ENCODE results near the gene CEBPE. TPM values are rescaled to one million over a fixed set of nuclear protein-coding genes. Genes with fewer than 3 reads are reported as not detected.

Gene CEBPE
- total RNA-seq, 1 experiment from 2014 or later = not detected

- Histone ChIP-seq H2AFZ (ENCODE audit: low read depth, low read length, poor library complexity, severe bottlenecking) (no peak within 1 kb of the TSS), H3K4me3 (replicated peaks in 1 of 2; ENCODE audit: low read depth in 1 of 2, low read length in 2 of 2) (peak within 1 kb of the TSS; percentile 90 to 96), H3K9me3 (ENCODE audit: control insufficient read depth in 1 of 2, insufficient read depth in 1 of 2, low read depth in 1 of 2, low read length in 2 of 2) (no peaks in the 10 kb centered on the region), H3K4me1 (ENCODE audit: control insufficient read depth in 1 of 2, insufficient read depth in 2 of 2, low read length in 2 of 2) (peaks cover 6 to 12% of the 10 kb centered on the region in 2 experiments; a peak in 2 of 4 replicates), H3K79me2 (ENCODE audit: insufficient read depth, low read length) (peaks cover 78% of the 10 kb centered on the region), H4K20me1 (ENCODE audit: insufficient read depth) (peaks cover 6% of the 10 kb centered on the region; the same call in 1 of the 2 replicates), H3K4me2 (ENCODE audit: low read length) (peak within 1 kb of the TSS; percentile 95), H3K27me3 (ENCODE audit: insufficient read depth, low read length) (no peaks in the 10 kb centered on the region), H3K27ac (ENCODE audit: low read depth, low read length) (peak within 1 kb of the TSS; percentile 87), H3K9me2 (ENCODE audit: insufficient read depth) (no peaks in the 10 kb centered on the region), H3K36me3 (ENCODE audit: control insufficient read depth in 1 of 2, insufficient read depth in 2 of 2, low read length in 2 of 2) (peaks cover 29 to 33% of the 10 kb centered on the region in 2 experiments), H3K9ac (ENCODE audit: low read length) (peak within 1 kb of the TSS; percentile 94)
- ChIA-PET RAD21 (ENCODE audit: low non-redundant PET in 1 of 2, low total read pairs in 2 of 2, uncharacterized antibody in 2 of 2, unreplicated experiment in 2 of 2) (interaction anchor here (0.7 to 1.6 kb wide), 5 partner anchors 24 to 27 kb away, joined by 3 to 5 read pairs (median 3); no protein-coding TSS in a partner anchor), CTCF (interaction anchor here (0.7 to 3.0 kb wide), 16 partner anchors 9 to 206 kb away, joined by 3 to 64 read pairs (median 6); partner anchors contain the start of genes CDH24 and PRMT5), POLR2A (interaction anchor here (0.6 to 2.2 kb wide), 26 partner anchors 8 to 1271 kb away, joined by 3 to 35 read pairs (median 5); partner anchors contain the start of genes AJUBA, BCL2L2 and HOMEZ)
- TF ChIP-seq EGR1 (IDR thresholded peaks at IDR 0.05; ENCODE audit: low read depth) (peak; percentile 95), EZH2 (IDR thresholded peaks at IDR 0.05) (no peak), CEBPB (IDR thresholded peaks at IDR 0.05; ENCODE audit: low read depth) (no peak), POLR2A (IDR thresholded peaks at IDR 0.05; ENCODE audit: borderline replicate concordance, extremely low read depth, insufficient read depth, insufficient read length) (peak; percentile 67), EZH2phosphoT487 (IDR thresholded peaks at IDR 0.05; ENCODE audit: borderline replicate concordance) (no peak), JUND (IDR thresholded peaks at IDR 0.05) (0 out of 2 replicates have a peak, but pooled peaks have one; percentile 13), MAX (IDR thresholded peaks at IDR 0.05) (peak; percentile 55), POLR2AphosphoS5 (IDR thresholded peaks at IDR 0.05; ENCODE audit: low read depth, low read length) (peak; percentile 80), CBX3 (IDR thresholded peaks at IDR 0.05; ENCODE audit: low read depth) (no peak), SRF (IDR thresholded peaks at IDR 0.05; ENCODE audit: low read depth) (peak; percentile 92), ELF1 (IDR thresholded peaks at IDR 0.05; ENCODE audit: borderline replicate concordance, low read depth) (peak; percentile 75), CTCF (IDR thresholded peaks at IDR 0.05 in 2 of 3, conservative IDR thresholded peaks at IDR 0.05 in 1 of 3; ENCODE audit: borderline replicate concordance in 1 of 3, insufficient read depth in 1 of 3, low read depth in 2 of 3, low read length in 2 of 3) (no peak), YY1 (IDR thresholded peaks at IDR 0.05; ENCODE audit: extremely low read depth, insufficient replicate concordance, low read depth, low read length) (no peak)
- DNase-seq (ENCODE audit: low read depth, low spot score) = peak; percentile 99
- BruUV-seq (replicated peaks) = TSS peak; percentile 78
- peak; percentile 88 for ATAC-seq
- intact Hi-C loops (cut with micrococcal nuclease) = loop anchor here (2.0 kb wide), 1 partner anchor 27 kb away; no protein-coding TSS in a partner anchor
These were observed 23.6 kb downstream of the CEBPE start, which contains the start of gene C14orf119 for GRCh38 chr14:23095196-23096108. C14orf119 (plus strand) TSS chr14:23095505; CDS start chr14:23097659, 2,154 bp downstream.
